ENCODE data around the gene RPL11.

The RPL11 gene

GRCh38 chr1:23745515-23745914 is 53.9 kb downstream of the RPL11 start:
- Histone ChIP-seq H3K4me3 (ENCODE audit: low read depth in 1 of 5, low read length in 5 of 5) (no peak overlapping the region), H3K9me3 (ENCODE audit: control insufficient read depth in 5 of 5, low read length in 5 of 5) (no peaks in the 10 kb centered on the region), H3K4me1 (ENCODE audit: control insufficient read depth in 5 of 5, insufficient read depth in 5 of 5, low read length in 5 of 5) (peaks cover 2 to 30% (median 25%) of the 10 kb centered on the region in 5 donors), H3K27ac (ENCODE audit: low read depth, low read length) (no peak overlapping the region), H3K27me3 (ENCODE audit: control insufficient read depth in 5 of 5, insufficient read depth in 4 of 5, low read length in 5 of 5) (no peaks in the 10 kb centered on the region), H3K9ac (ENCODE audit: low read length in 5 of 5) (no peak overlapping the region), H3K36me3 (ENCODE audit: control insufficient read depth in 5 of 5, insufficient read depth in 5 of 5, low read length in 5 of 5) (peaks cover under 1 to 11% (median 8%) of the 10 kb centered on the region in 5 donors)
